Measurements from ENCODE around the gene FHOD3. TPM values are rescaled to one million over a fixed set of nuclear protein-coding genes. Genes with fewer than 3 reads are reported as not detected.

Gene FHOD3
- total and polyA plus RNA-seq, 2 experiments from 2014 or later: 2.7 to 8.7 TPM

GRCh38 chr18:36650266-36650665 lies 352.8 kb downstream of the FHOD3 start:
- no peak overlapping the region for H3K4me3 Mint-ChIP-seq
- H3K27me3 ChIP-seq (ENCODE audit: insufficient read depth): no peaks in the 10 kb centered on the region
- H3K36me3 ChIP-seq (ENCODE audit: insufficient read depth): no peaks in the 10 kb centered on the region
- H3K4me1 ChIP-seq (ENCODE audit: insufficient read depth): no peaks in the 10 kb centered on the region
- no peaks in the 10 kb centered on the region for H3F3A ChIP-seq (replicated peaks; ENCODE audit: low read depth)
- no peak overlapping the region for H3K4me2 ChIP-seq
- DNase-seq (ENCODE audit: low spot score) (no peak), ATAC-seq (peak; percentile 40; the same call in 1 of the 3 replicates)
- no peaks in the 10 kb centered on the region for H3K36me3 Mint-ChIP-seq (ENCODE audit: low read depth)
- H3K4me1 Mint-ChIP-seq: peaks cover 3% of the 10 kb centered on the region
- TF ChIP-seq JUNB (IDR thresholded peaks at IDR 0.05; ENCODE audit: unreplicated experiment) (no peak), REST (IDR thresholded peaks at IDR 0.05; ENCODE audit: unreplicated experiment) (no peak), POLR2AphosphoS5 (IDR thresholded peaks at IDR 0.05; ENCODE audit: low read depth) (no peak), ZNF462 (CRISPR knock-in tag; IDR thresholded peaks at IDR 0.05) (no peak), NANOG (IDR thresholded peaks at IDR 0.05; ENCODE audit: borderline replicate concordance) (no peak), ETS1 (IDR thresholded peaks at IDR 0.05) (no peak), ZNF114 (CRISPR knock-in tag; IDR thresholded peaks at IDR 0.05) (no peak), EZH2phosphoT487 (IDR thresholded peaks at IDR 0.05; ENCODE audit: unreplicated experiment) (no peak), STAT1 (IDR thresholded peaks at IDR 0.05; ENCODE audit: unreplicated experiment) (no peak), CREB1 (CRISPR knock-in tag; IDR thresholded peaks at IDR 0.05; ENCODE audit: low read depth) (no peak), EZH2 (IDR thresholded peaks at IDR 0.05; ENCODE audit: low read depth, unreplicated experiment) (no peak), ZNF331 (CRISPR knock-in tag; IDR thresholded peaks at IDR 0.05; ENCODE audit: low read depth) (no peak), CTCF (conservative IDR thresholded peaks at IDR 0.05; ENCODE audit: low read depth in 2 of 2) (no peak)
- H3K79me2 ChIP-seq (replicated peaks; ENCODE audit: insufficient read depth): no peaks in the 10 kb centered on the region
- H3K9me2 ChIP-seq (ENCODE audit: insufficient read depth): no peaks in the 10 kb centered on the region
- H4K20me1 ChIP-seq (replicated peaks; ENCODE audit: insufficient read depth): no peaks in the 10 kb centered on the region; the same call in 1 of the 2 replicates
- no peak overlapping the region for H3K27ac Mint-ChIP-seq
- H3K27ac ChIP-seq (ENCODE audit: low read depth): no peak overlapping the region
- no peaks in the 10 kb centered on the region for H3K9me3 Mint-ChIP-seq
- no peak overlapping the region for H2AFZ ChIP-seq
- no peak overlapping the region for H3K4me3 ChIP-seq
- H3K27me3 Mint-ChIP-seq (ENCODE audit: insufficient read depth, low read depth, poor library complexity): no peaks in the 10 kb centered on the region
